OCI-LY3 (cell line): ENCODE data around the gene NTRK2.

Experiments
- H2AFZ ChIP-seq: fragments of 200-600, 300-600 bp; shearing (Covaris generic); 2 replicates; pipeline ENCODE4 v1.6.0; 2014; ENCODE audit warnings: antibody characterized with exemption, low read depth, low read length
- H3K27ac ChIP-seq: fragments of 200-600, 300-600 bp; sonication (generic); 2 replicates; pipeline ENCODE4 v1.5.1; 2014; ENCODE audit warnings: mild to moderate bottlenecking, low read length, moderate library complexity, mixed read lengths
- H3K27me3 ChIP-seq: fragments of 200-600, 300-600 bp; sonication (generic); 2 replicates; pipeline ENCODE4 v1.6.1; 2014; ENCODE audit warnings: low read depth, low read length, mixed read lengths
- H3K36me3 ChIP-seq: fragments of 200-600, 300-600 bp; sonication (generic); replicated peaks from 2 replicates; pipeline ENCODE3; 2014; ENCODE audit warnings: low read depth, low read length, mixed read lengths
- H3K4me1 ChIP-seq: fragments of 300-600, 200-600 bp; sonication (generic); 2 replicates; pipeline ENCODE4 v1.6.1; 2014; ENCODE audit warnings: low read length, mixed read lengths
- H3K4me2 ChIP-seq: fragments of 200-600, 300-600 bp; sonication (generic); 2 replicates; pipeline ENCODE4 v1.6.1; 2014; ENCODE audit warnings: low read length, mixed read lengths
- H3K4me3 ChIP-seq: fragments of 300-600, 200-600 bp; sonication (generic); 2 replicates; pipeline ENCODE4 v1.5.1; 2014; ENCODE audit warnings: antibody characterized with exemption, mild to moderate bottlenecking, low read length, moderate library complexity
- H3K79me2 ChIP-seq: fragments of 300-600, 200-600 bp; shearing (Covaris generic); 2 replicates; pipeline ENCODE4 v1.6.1; 2014; ENCODE audit warnings: mild to moderate bottlenecking, low read length, mixed read lengths
- H3K9ac ChIP-seq: fragments of 300-600, 200-600 bp; shearing (Covaris generic); 2 replicates; pipeline ENCODE4 v1.6.0; 2014; ENCODE audit warnings: mild to moderate bottlenecking, low read length, moderate library complexity
- H3K9me3 ChIP-seq: fragments of 200-600, 300-600 bp; shearing (Covaris generic); 2 replicates; pipeline ENCODE4 v1.6.1; 2014; ENCODE audit warnings: low read length, mixed read lengths; ENCODE audit not compliant: insufficient read depth
- H4K20me1 ChIP-seq: fragments of 200-600, 300-600 bp; sonication (generic); 2 replicates; pipeline ENCODE4 v1.6.1; 2016; ENCODE audit warnings: low read length, mixed read lengths; ENCODE audit not compliant: insufficient read depth
- EZH2phosphoT487 ChIP-seq: fragments of 200-600 bp; shearing (Covaris generic); IDR thresholded peaks from 2 replicates; pipeline ENCODE4 v1.6.1; 2018; ENCODE audit warnings: antibody characterized with exemption, mixed run types, low read depth
- TF ChIP-seq, protein P1 (sequence below): fragments of 200-600, 300-600 bp; sonication (generic); IDR thresholded peaks from 2 replicates; pipeline ENCODE4 v1.5.1; 2014; ENCODE audit warnings: antibody characterized with exemption, low read length, low read depth

The NTRK2 gene

DNA sequence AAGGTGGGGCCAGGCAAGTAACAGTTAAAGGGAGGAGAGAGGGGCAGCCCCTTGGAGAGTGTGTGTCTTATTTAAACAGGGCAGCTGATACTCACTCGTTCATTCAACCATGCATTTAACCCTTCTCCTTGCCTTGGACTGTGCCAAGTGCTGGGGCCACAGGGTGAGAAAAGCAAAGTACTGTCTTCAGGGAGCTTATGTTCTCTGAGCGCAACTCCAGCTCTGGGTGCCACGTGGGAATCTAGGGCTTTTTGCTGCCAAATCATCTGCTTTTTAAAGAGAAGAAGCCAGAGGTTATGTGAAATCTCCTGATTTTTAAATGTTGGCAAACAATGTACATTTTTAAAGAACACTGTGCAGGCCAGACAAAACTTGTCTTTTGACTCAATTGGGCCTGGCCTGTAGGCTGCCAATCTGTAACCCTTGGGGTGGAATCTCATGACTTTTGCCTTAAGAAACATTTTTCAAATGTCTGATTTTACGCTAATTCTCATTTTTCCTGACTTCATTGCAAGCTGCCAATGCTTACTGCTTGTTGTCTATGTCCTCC is 157.8 kb downstream of the NTRK2 start:
- Histone ChIP-seq H3K9me3 (no peaks in the 10 kb centered on the region), H3K4me3 (no peak overlapping the region), H3K79me2 (no peaks in the 10 kb centered on the region), H2AFZ (no peak overlapping the region), H4K20me1 (no peaks in the 10 kb centered on the region), H3K36me3 (no peaks in the 10 kb centered on the region), H3K4me1 (peaks cover 29% of the 10 kb centered on the region), H3K9ac (no peak overlapping the region), H3K27ac (no peak overlapping the region), H3K27me3 (no peaks in the 10 kb centered on the region), H3K4me2 (peak overlapping the region; percentile 32)
- TF ChIP-seq, protein P1, sequence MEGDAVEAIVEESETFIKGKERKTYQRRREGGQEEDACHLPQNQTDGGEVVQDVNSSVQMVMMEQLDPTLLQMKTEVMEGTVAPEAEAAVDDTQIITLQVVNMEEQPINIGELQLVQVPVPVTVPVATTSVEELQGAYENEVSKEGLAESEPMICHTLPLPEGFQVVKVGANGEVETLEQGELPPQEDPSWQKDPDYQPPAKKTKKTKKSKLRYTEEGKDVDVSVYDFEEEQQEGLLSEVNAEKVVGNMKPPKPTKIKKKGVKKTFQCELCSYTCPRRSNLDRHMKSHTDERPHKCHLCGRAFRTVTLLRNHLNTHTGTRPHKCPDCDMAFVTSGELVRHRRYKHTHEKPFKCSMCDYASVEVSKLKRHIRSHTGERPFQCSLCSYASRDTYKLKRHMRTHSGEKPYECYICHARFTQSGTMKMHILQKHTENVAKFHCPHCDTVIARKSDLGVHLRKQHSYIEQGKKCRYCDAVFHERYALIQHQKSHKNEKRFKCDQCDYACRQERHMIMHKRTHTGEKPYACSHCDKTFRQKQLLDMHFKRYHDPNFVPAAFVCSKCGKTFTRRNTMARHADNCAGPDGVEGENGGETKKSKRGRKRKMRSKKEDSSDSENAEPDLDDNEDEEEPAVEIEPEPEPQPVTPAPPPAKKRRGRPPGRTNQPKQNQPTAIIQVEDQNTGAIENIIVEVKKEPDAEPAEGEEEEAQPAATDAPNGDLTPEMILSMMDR: no peak
- no peak for TF ChIP-seq EZH2phosphoT487

DNA sequence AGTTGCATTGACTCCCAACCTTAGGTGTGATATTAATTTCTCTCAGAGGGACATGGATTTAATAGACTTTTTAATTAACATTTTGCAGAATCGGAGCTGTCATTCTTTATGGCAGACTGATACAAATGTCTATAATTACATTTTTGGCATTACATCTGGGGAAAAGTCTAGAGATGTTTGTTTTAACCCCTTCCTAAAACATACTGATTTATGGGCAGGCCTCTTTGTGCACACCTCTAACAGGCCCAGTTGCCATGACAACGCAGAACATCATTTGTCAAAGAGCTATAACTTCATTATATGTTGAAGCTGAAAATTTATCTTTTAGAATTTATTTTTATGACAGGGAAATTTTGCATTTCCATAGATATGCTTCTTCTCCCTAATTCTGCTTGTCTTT is 158.5 kb downstream of the NTRK2 start:
- Histone ChIP-seq H4K20me1 (no peaks in the 10 kb centered on the region), H3K4me1 (peaks cover 21% of the 10 kb centered on the region), H3K9ac (no peak overlapping the region), H3K79me2 (no peaks in the 10 kb centered on the region), H3K4me3 (no peak overlapping the region), H2AFZ (no peak overlapping the region), H3K27me3 (no peaks in the 10 kb centered on the region), H3K27ac (no peak overlapping the region), H3K9me3 (no peaks in the 10 kb centered on the region), H3K4me2 (no peak overlapping the region), H3K36me3 (no peaks in the 10 kb centered on the region)
- no peak for TF ChIP-seq EZH2phosphoT487
- TF ChIP-seq, protein P1: no peak

DNA sequence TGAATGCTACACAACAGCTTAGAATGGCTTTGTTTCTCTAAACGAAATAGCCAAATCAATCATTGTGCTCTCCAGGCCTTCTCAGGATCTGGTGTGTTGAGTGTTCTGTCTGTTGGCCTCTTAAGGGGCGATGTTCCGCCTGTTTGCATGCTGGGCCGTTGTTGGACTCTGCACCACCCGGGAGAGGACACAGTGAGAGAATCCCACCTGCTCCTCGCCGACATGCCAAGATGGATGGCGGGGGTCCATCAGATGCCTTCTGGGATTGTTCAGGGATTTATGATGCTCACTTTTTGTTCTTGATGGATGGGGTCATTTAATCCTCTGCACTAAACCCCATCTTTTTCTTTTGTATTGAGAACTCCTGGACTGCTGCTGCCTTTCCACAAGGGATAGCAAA is 159.9 kb downstream of the NTRK2 start:
- Histone ChIP-seq H3K79me2 (no peaks in the 10 kb centered on the region), H3K36me3 (no peaks in the 10 kb centered on the region), H3K4me1 (peaks cover 16% of the 10 kb centered on the region), H3K9ac (no peak overlapping the region), H3K4me2 (no peak overlapping the region), H4K20me1 (no peaks in the 10 kb centered on the region), H3K27me3 (no peaks in the 10 kb centered on the region), H3K27ac (no peak overlapping the region), H3K4me3 (no peak overlapping the region), H3K9me3 (no peaks in the 10 kb centered on the region), H2AFZ (no peak overlapping the region)
- no peak for TF ChIP-seq EZH2phosphoT487
- TF ChIP-seq, protein P1: no peak

DNA sequence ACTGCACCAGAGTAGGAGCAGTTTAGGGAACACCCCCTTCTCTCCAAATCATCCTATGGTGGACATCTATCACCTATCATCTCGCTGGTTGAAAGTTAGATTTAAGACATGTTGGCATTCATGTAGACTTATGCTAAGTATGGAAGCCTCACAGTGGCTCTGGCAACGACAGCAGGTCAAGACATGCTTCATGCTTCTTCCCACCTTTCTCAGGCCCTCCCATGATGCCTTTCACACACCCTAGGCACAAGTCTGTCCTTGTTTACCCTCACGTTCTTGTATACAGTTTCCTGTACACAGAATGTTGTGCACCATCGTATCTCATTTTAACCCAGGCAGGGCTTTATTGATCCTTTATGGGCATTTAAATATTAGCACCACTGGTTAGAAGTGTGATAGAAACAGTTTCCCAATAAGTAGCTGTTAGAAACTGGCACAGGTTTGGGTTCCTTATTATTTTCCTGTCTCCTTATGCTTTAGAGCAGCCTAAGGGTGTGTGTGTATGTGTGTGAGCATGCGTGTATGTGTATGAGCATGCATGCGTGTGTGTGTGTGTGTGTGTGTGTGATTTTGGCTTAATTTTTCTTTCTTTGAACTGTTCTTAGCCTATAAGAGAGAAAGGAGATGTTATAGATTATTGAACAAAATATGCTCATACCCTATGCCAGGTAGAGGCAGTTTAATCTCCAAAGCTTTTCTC is 160.6 kb downstream of the NTRK2 start:
- Histone ChIP-seq H3K4me2 (no peak overlapping the region), H3K4me3 (no peak overlapping the region), H2AFZ (no peak overlapping the region), H3K4me1 (peaks cover 16% of the 10 kb centered on the region), H3K9ac (no peak overlapping the region), H3K27ac (no peak overlapping the region), H4K20me1 (no peaks in the 10 kb centered on the region), H3K79me2 (no peaks in the 10 kb centered on the region), H3K27me3 (no peaks in the 10 kb centered on the region), H3K9me3 (no peaks in the 10 kb centered on the region), H3K36me3 (no peaks in the 10 kb centered on the region)
- TF ChIP-seq, protein P1: no peak
- no peak for TF ChIP-seq EZH2phosphoT487
